Kidney epithelial cell (primary cell): ENCODE results near the gene KCNK4. TPM values are rescaled to one million over a fixed set of nuclear protein-coding genes. Genes with fewer than 3 reads are reported as not detected.

Source experiments
- DNase-seq: peaks from one replicate; pipeline ENCODE4 v3.0.0-alpha.2; 2010; ENCODE audit warnings: low read depth
- H3K27me3 ChIP-seq: 2 replicates; pipeline ENCODE4 v1.6.0; 2011; ENCODE audit warnings: low read length; ENCODE audit not compliant: control insufficient read depth, insufficient read depth
- H3K36me3 ChIP-seq: 2 replicates; pipeline ENCODE4 v1.5.1; 2011; ENCODE audit warnings: low read length; ENCODE audit not compliant: control insufficient read depth, insufficient read depth
- H3K4me3 ChIP-seq: 2 replicates; pipeline ENCODE4 v1.5.1; 2011; ENCODE audit warnings: low read depth, mild to moderate bottlenecking, control low read depth, low read length
- CTCF ChIP-seq: IDR thresholded peaks from 2 replicates; pipeline ENCODE4 v1.5.1; 2011; ENCODE audit warnings: mild to moderate bottlenecking, moderate library complexity, low read length, control low read depth, inconsistent platforms; ENCODE audit not compliant: insufficient read depth, poor library complexity, severe bottlenecking
- total RNA-seq: library from RNA; depleted of rRNA; stranded (reverse); fragments of >200 nt; gene quantifications from 2 replicates; pipeline ENCODE4 v1.2.3, GENCODE V29; 2015

The KCNK4 gene
- total RNA-seq, 1 donor from 2014 or later = not detected

GRCh38 chr11:64285885-64286800, 5.0 kb upstream of the KCNK4 start:
- H3K36me3 ChIP-seq = peaks cover 2% of the 10 kb centered on the region
- peak overlapping the region; percentile 65 for H3K4me3 ChIP-seq
- TF ChIP-seq CTCF = peak; percentile 28
- no peak for DNase-seq
- H3K27me3 ChIP-seq = peaks cover 11% of the 10 kb centered on the region

GRCh38 chr11:64286801-64287159, 4.3 kb upstream of the KCNK4 start:
- no peak for TF ChIP-seq CTCF
- Histone ChIP-seq H3K36me3 (peaks cover 2% of the 10 kb centered on the region), H3K27me3 (peaks cover 17% of the 10 kb centered on the region), H3K4me3 (no peak overlapping the region)
- no peak for DNase-seq

- peaks cover 27% of the 10 kb centered on the region for H3K27me3 ChIP-seq
- no peak for DNase-seq
- peaks cover 1% of the 10 kb centered on the region for H3K36me3 ChIP-seq
Observed at GRCh38 chr11:64287676-64288352, 3.3 kb upstream of the KCNK4 start.

GRCh38 chr11:64288353-64288750, 2.8 kb upstream of the KCNK4 start:
- peaks cover 1% of the 10 kb centered on the region for H3K36me3 ChIP-seq
- no peak for DNase-seq
- no peak overlapping the region for H3K4me3 ChIP-seq
- TF ChIP-seq CTCF = no peak
- H3K27me3 ChIP-seq = peaks cover 33% of the 10 kb centered on the region

More at GRCh38 chr11:64287676-64288352, 3.3 kb upstream of the KCNK4 start:
- no peak for TF ChIP-seq CTCF
- no peak overlapping the region for H3K4me3 ChIP-seq

- Histone ChIP-seq H3K4me3 (no peak overlapping the region), H3K36me3 (peaks cover 1% of the 10 kb centered on the region), H3K27me3 (peaks cover 38% of the 10 kb centered on the region)
- TF ChIP-seq CTCF = no peak
- DNase-seq = no peak
Observed at GRCh38 chr11:64289002-64289564, 2.0 kb upstream of the KCNK4 start.
